HUES48 (cell line): ENCODE data around the gene MAP3K13.
"Not testable (repeated sequence)": the region's sequence is repeated elsewhere in the genome, so short reads cannot be mapped to it uniquely, and the experiment has no call there.

Experiments
- H3K27ac ChIP-seq: one replicate; pipeline ENCODE4 v1.7.0; 2013; ENCODE audit warnings: low read depth, low read length, inconsistent platforms
- H3K27me3 ChIP-seq: 2 replicates; pipeline ENCODE4 v1.6.1; 2013; ENCODE audit warnings: mild to moderate bottlenecking, low read length; ENCODE audit not compliant: control insufficient read depth, insufficient read depth
- H3K36me3 ChIP-seq: 2 replicates; pipeline ENCODE4 v1.6.1; 2013; ENCODE audit warnings: low read length; ENCODE audit not compliant: control insufficient read depth, insufficient read depth
- H3K4me1 ChIP-seq: 2 replicates; pipeline ENCODE4 v1.6.1; 2013; ENCODE audit warnings: mild to moderate bottlenecking, low read length; ENCODE audit not compliant: control insufficient read depth, insufficient read depth
- H3K4me3 ChIP-seq: 2 replicates; pipeline ENCODE4 v1.5.1; 2013; ENCODE audit warnings: mild to moderate bottlenecking, low read depth, low read length
- H3K9ac ChIP-seq: 2 replicates; pipeline ENCODE4 v1.6.1; 2013; ENCODE audit warnings: mild to moderate bottlenecking, low read depth, low read length, moderate library complexity
- H3K9me3 ChIP-seq: 2 replicates; pipeline ENCODE4 v1.6.1; 2013; ENCODE audit warnings: low read length; ENCODE audit not compliant: control insufficient read depth, insufficient read depth

The MAP3K13 gene

DNA sequence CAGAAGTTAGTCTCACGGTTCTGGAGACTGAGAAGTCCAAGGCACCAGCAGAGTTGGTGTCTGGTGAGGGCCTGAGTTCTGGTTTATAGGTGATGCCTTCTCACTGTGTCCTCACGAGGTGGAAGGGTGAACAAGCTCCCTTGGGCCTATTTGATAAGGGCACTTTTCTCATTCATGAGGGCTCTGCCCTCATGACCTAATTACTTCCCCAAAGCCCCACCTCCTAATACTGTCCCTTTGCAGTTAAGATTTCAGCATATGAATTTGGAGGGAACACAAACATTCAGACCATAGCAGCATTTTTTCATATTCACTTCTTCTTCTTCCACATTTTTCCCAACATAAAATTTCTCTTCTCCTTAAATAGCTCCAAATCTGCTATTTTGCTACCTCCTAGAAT is 94.4 kb downstream of the MAP3K13 start:
- no peaks in the 10 kb centered on the region for H3K27me3 ChIP-seq
- H3K9ac ChIP-seq: no peak overlapping the region
- H3K4me1 ChIP-seq: no peaks in the 10 kb centered on the region
- H3K4me3 ChIP-seq: no peak overlapping the region
- H3K36me3 ChIP-seq: no peaks in the 10 kb centered on the region
- no peaks in the 10 kb centered on the region for H3K9me3 ChIP-seq
- H3K27ac ChIP-seq: no peak overlapping the region

DNA sequence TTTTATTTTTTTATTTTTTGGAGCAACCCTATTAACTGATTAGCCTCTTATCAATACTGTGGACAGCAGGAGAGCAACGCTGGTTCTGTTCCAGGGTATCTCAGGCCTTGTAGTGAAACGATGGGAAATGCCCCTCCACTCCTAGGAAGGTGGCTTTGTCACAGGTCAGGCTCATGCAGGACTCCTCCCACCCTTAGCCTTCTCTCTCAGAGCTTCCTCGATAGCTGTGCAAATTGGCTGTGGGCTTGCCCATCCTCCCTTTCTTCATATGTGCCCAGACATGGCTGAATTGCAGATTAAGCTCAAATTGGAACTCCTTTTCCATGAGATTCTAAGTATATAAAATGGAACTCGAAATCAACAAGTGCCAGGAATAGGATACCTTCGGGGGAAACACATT is 97.4 kb downstream of the MAP3K13 start:
- Histone ChIP-seq H3K27me3 (no peaks in the 10 kb centered on the region), H3K36me3 (no peaks in the 10 kb centered on the region), H3K4me3 (no peak overlapping the region)

GRCh38 chr3:185460719-185461350 is 97.9 kb downstream of the MAP3K13 start:
- H3K9ac ChIP-seq: no peak overlapping the region
- H3K27ac ChIP-seq: no peak overlapping the region
- no peaks in the 10 kb centered on the region for H3K36me3 ChIP-seq
- no peaks in the 10 kb centered on the region for H3K4me1 ChIP-seq
- H3K9me3 ChIP-seq: no peaks in the 10 kb centered on the region
- no peaks in the 10 kb centered on the region for H3K27me3 ChIP-seq
- no peak overlapping the region for H3K4me3 ChIP-seq

More for the DNA sequence above, 97.4 kb downstream of the MAP3K13 start:
- Histone ChIP-seq H3K9me3 (no peaks in the 10 kb centered on the region), H3K4me1 (no peaks in the 10 kb centered on the region), H3K9ac (no peak overlapping the region), H3K27ac (no peak overlapping the region)

GRCh38 chr3:185465471-185465870 is 102.5 kb downstream of the MAP3K13 start:
- no peaks in the 10 kb centered on the region for H3K27me3 ChIP-seq
- H3K27ac ChIP-seq: no peak overlapping the region
- H3K9me3 ChIP-seq: no peaks in the 10 kb centered on the region
- no peak overlapping the region for H3K9ac ChIP-seq
- no peaks in the 10 kb centered on the region for H3K36me3 ChIP-seq
- no peaks in the 10 kb centered on the region for H3K4me1 ChIP-seq
- H3K4me3 ChIP-seq: no peak overlapping the region

DNA sequence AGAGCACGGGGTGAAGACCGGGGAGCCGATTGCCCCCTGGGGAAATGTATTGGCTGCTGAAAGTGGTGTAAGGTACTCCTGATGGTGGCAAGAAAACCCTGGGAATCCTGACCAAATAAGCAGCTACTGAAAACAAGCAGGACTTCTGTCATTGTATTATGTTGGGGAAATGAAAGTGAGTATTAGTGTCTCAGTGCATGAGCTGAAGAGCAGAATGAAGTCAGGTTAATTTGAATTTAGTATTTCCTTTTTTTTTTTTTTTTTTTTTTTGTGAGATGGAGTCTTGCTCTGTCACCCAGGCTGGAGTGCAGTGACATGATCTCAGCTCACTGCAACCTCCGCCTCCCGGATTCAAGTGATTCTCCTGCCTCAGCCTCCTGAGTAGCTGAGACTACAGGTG is 103.2 kb downstream of the MAP3K13 start:
- not testable (repeated sequence) for H3K9me3 ChIP-seq, H3K4me3 ChIP-seq, H3K36me3 ChIP-seq, H3K9ac ChIP-seq, H3K27me3 ChIP-seq, H3K4me1 ChIP-seq, H3K27ac ChIP-seq

DNA sequence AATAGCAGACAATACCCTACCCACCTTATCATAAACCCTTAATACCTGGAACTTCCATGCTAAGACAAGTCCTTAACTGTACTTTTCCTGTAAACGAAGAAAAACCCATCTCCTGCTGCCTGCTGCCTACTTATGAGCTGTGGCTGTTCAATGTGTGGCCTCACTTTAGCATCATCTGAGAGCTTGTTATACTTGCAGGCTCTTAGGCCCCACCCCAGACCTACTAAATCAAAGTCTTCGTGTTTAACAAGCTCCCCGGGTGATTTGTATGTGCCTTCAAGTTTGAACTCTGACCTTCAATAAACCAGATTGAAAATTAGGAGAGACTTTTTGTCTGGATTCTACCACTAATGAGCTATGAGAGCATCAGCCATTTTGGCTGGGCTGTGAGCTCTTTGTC is 106.6 kb downstream of the MAP3K13 start:
- no peaks in the 10 kb centered on the region for H3K9me3 ChIP-seq
- H3K27ac ChIP-seq: no peak overlapping the region
- no peaks in the 10 kb centered on the region for H3K4me1 ChIP-seq
- H3K9ac ChIP-seq: no peak overlapping the region
- H3K36me3 ChIP-seq: no peaks in the 10 kb centered on the region
- H3K4me3 ChIP-seq: no peak overlapping the region
- H3K27me3 ChIP-seq: no peaks in the 10 kb centered on the region

DNA sequence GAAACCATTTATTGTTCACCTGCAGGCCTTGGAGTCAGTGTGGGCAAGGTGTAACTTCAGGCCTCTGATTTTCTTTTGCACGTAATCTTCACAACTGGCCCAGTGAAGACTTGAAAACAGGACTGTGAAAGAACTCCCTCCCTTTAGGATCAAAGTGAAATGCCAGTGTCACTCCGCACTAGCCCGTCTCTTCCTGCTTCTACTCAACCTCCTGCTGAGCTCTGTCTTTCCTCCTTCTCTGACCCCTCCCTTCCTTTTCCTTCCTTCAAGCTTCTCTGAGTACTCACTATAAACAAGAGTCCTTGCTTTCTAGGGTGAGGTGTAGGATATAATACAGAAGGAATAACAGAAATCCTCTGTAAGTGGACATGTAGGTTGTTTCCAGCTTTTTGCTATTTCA is 107.4 kb downstream of the MAP3K13 start:
- Histone ChIP-seq H3K4me1 (no peaks in the 10 kb centered on the region), H3K27ac (no peak overlapping the region), H3K36me3 (no peaks in the 10 kb centered on the region), H3K9ac (no peak overlapping the region), H3K9me3 (no peaks in the 10 kb centered on the region), H3K27me3 (no peaks in the 10 kb centered on the region), H3K4me3 (no peak overlapping the region)

DNA sequence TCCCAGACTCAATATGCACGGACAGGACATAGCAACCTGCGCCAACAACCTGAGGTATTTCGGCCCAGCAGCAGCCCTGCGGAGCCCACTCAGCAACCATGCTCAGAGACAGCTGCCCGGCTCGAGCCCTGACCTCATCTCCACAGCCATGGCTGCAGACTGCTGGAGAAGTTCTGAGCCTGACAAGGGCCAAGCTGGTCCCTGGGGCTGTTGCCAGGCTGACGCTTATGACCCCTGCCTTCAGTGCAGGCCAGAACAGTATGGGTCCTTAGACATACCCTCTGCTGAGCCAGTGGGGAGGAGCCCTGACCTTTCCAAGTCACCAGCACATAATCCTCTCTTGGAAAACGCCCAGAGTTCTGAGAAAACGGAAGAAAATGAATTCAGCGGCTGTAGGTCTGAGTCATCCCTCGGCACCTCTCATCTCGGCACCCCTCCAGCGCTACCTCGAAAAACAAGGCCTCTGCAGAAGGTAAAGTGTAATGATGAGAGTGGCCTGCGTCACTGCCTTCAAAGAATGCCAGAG is 110.4 kb downstream of the MAP3K13 start:
- Histone ChIP-seq H3K27ac (no peak overlapping the region), H3K4me1 (no peaks in the 10 kb centered on the region)

DNA sequence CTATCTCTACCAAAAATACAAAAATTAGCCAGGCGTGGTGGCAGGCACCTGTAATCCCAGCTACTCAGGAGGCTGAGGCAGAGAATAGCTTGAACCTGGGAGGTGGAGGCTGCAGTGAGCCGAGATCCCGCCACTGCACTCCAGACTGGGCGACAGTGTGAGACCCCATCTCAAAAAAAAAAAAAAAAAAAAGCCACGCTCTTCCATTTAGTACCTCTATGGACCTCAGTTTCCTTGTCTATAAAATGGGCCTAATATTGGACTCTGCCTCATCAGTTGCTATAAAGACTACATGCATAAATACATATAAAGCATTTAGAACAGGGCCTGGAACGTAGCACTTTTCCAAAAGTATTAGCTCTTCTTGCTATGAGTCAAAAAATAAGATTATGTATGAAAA is 112.0 kb downstream of the MAP3K13 start:
- not testable (repeated sequence) for H3K4me3 ChIP-seq, H3K27me3 ChIP-seq

More for the DNA sequence above, 110.4 kb downstream of the MAP3K13 start:
- Histone ChIP-seq H3K4me3 (no peak overlapping the region), H3K36me3 (no peaks in the 10 kb centered on the region), H3K27me3 (no peaks in the 10 kb centered on the region), H3K9me3 (no peaks in the 10 kb centered on the region), H3K9ac (no peak overlapping the region)

DNA sequence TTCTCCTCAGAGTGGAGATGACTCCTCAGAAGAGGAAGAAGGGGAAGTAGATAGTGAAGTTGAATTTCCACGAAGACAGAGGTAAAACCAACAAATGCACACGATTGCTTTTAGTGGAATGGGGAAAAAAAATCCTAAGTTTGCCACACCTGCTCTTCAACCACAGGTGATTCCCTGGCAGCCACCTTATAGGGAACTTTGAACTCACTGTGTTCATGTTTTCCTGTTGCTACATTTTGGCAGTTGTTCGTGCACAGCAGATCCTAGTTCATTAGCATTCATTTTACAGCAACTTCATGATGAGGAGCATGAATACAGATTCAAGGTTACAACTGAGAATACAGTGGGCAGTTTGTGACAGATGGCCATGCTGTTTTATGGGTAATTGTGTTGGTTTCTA is 114.4 kb downstream of the MAP3K13 start:
- Histone ChIP-seq H3K27ac (no peak overlapping the region), H3K4me3 (no peak overlapping the region), H3K27me3 (no peaks in the 10 kb centered on the region), H3K36me3 (no peaks in the 10 kb centered on the region), H3K9ac (no peak overlapping the region), H3K9me3 (no peaks in the 10 kb centered on the region), H3K4me1 (no peaks in the 10 kb centered on the region)

More for the DNA sequence above, 112.0 kb downstream of the MAP3K13 start:
- H3K9me3 ChIP-seq, H3K27ac ChIP-seq, H3K4me1 ChIP-seq, H3K9ac ChIP-seq, H3K36me3 ChIP-seq: not testable (repeated sequence)

DNA sequence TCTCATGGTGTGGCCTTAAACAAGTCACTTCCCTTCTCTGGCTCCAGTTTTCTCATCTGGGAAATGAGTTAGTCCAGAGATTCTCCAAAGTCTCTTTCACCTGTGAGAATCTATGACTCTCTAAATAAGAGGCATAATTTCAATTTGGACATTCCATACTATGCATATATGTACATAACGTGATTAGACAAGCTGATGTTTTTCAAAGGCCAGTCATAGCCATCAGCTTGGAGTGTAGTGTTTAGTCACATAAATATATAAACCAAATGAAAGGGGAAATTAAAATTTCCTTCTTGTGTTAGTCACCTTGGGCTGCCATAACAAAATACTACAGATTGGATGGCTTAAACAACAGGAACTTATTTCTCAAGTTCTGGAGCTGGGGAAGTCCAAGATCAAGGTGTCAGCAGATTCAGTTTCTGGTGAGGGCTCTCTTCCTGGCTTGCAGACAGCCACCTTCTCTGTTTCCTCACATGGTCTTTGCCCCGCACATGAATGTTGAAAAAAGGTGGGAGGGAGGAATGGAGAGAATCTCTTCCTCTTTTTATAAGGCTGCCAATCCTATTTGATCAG is 116.5 kb downstream of the MAP3K13 start:
- Histone ChIP-seq H3K9me3 (no peaks in the 10 kb centered on the region), H3K4me1 (no peaks in the 10 kb centered on the region), H3K36me3 (no peaks in the 10 kb centered on the region), H3K27ac (no peak overlapping the region), H3K4me3 (no peak overlapping the region), H3K9ac (no peak overlapping the region), H3K27me3 (no peaks in the 10 kb centered on the region)
